ENCODE data around the gene EXOC6B.

EXOC6B gene

GRCh38 chr2:72727356-72727755 is 98.5 kb downstream of the EXOC6B start:
- peak; percentile 21 for FAIRE-seq

GRCh38 chr2:72723769-72724370 is 102.0 kb downstream of the EXOC6B start:
- FAIRE-seq = no peak

DNA sequence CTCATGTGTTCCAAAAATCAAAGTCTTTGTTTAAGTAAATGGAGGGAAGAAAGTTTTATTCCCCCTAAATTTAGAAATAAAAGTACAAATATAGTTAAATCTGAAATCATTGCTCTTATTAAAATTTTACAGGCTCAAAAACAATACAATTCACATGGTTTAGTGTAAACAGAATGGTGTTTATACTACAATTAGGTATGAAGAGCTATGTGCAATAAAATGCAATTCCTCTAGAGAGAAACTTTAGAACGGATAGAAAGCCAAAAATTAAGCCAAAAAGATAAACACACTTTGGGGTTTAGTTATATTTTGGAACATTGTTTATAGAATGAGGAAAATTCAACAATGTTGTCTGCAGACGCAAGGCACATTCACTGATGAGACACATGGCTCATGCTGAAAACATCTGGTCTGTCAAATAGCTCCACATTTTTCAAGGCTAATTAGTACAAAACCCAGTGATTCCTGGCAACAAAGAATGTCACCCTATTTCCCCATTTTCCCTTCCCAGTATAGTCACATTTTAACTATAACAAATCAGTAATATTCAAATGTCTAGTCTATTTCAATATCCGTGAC is 103.3 kb downstream of the EXOC6B start:
- no peak for FAIRE-seq

- FAIRE-seq = no peak
Measured at GRCh38 chr2:72719416-72719815, 106.4 kb downstream of the EXOC6B start.

GRCh38 chr2:72718876-72719275 is 107.0 kb downstream of the EXOC6B start:
- FAIRE-seq = no peak

GRCh38 chr2:72716601-72717000 is 109.2 kb downstream of the EXOC6B start:
- no peak for FAIRE-seq

- FAIRE-seq = no peak
Measured at GRCh38 chr2:72713857-72714256, 112.0 kb downstream of the EXOC6B start.

DNA sequence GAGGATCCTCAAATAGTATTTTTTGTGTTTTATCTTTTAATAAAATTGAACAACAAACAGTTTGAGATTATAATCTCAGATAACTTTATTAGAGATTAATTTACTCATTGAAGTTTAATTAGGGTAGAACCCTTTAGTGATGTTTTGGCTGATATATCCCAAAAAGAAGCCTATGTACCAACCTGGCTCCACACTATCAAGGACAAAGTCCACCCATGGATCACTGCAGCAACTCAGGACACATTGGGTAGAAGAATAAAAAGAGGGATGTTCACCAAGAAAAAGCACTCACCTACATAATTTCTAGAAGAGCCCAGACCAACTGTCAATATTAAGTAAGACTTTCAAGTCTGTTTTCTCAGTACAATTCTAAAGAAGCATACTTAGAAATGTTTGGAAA is 112.9 kb downstream of the EXOC6B start:
- FAIRE-seq = no peak

GRCh38 chr2:72712304-72712703 is 113.5 kb downstream of the EXOC6B start:
- no peak for FAIRE-seq

- no peak for FAIRE-seq
Measured at GRCh38 chr2:72710418-72711152, 115.2 kb downstream of the EXOC6B start.

GRCh38 chr2:72708236-72708635 is 117.6 kb downstream of the EXOC6B start:
- no peak for FAIRE-seq

DNA sequence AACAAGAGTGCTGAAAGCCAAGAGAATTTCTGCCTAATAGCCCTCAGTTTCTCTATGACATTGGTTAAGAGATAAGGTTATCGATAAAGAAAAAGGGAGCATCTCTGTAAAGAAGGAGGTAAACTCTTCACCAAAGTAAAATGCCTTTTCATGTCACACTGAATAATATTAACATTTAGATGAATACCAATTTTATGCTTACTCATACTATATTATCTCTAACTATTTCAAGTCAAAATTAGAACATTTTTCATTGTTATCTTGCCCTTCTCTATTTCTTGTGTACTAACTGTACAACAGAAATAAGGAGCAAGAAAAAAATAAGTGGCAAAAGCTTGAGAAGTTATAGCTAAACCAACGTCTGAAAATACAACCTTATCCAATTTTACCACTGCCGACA is 127.5 kb downstream of the EXOC6B start:
- FAIRE-seq = no peak

DNA sequence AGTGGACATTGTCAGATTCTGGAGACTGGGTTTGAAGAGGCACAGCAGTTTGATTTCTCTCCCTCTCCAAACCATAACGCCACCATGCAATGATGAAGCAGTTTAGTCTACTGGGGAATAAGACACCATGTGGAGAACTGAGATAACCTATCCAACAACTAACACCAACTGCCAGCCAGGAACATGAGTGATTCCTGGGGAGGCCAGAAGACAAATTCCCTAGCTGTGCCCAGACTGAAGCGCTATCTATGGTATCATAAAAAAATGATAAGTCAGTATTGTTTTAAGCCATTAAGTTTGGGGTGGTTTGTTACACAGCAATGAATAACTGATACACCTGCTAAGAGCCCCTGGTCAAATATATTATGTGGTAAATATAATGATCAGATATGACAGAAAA is 129.3 kb downstream of the EXOC6B start:
- no peak for FAIRE-seq

DNA sequence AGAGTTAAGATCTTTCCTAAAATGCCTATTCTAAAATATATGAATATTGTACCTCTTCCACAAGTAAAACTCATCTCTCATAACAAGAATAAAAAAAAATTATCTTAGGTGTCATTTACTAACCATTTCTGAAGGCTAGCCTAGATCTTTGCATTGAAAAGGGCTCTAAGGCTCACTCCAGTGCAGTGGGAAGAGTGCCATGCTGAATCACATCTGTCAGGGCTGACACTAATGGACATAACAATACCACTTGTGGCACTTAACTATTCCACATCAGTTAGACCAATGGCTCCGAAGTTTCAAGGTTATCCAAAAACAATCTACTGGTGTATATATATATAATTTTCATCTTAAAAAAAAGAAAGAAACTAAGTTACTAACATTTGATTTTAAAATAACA is 130.2 kb downstream of the EXOC6B start:
- no peak for FAIRE-seq

GRCh38 chr2:72694715-72695496 is 130.9 kb downstream of the EXOC6B start:
- FAIRE-seq = no peak

GRCh38 chr2:72689579-72690195 is 136.1 kb downstream of the EXOC6B start:
- FAIRE-seq = no peak

DNA sequence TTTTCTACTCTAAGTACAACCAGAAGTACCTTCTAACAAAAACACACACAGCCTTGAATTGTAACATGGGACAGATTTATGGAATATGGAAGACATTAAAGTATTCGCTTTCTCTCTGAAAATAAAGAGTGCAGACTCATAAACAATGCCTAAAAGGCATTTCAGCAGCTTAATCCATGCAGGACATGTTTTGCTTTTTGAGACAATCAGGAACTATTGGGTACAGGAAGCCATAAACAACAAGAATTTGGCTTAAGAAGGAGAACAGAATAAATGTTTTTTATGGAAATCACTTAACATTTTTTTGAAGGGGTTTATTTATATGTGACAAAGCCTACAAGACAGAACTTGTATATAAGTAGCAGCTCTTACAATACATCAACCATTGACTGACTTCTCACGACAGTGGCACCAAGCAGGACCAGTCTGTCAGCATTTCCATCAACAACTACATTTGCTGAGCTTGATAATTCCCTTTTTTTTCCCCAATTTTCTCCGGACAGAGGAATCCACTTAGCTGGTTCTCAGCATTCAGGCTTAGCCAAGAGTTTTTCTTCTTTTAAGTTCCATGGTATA is 140.1 kb downstream of the EXOC6B start:
- FAIRE-seq = no peak

- FAIRE-seq = no peak
Measured at GRCh38 chr2:72682061-72682460, 143.8 kb downstream of the EXOC6B start.

- FAIRE-seq = no peak
Measured at GRCh38 chr2:72681016-72681995, 144.5 kb downstream of the EXOC6B start.

DNA sequence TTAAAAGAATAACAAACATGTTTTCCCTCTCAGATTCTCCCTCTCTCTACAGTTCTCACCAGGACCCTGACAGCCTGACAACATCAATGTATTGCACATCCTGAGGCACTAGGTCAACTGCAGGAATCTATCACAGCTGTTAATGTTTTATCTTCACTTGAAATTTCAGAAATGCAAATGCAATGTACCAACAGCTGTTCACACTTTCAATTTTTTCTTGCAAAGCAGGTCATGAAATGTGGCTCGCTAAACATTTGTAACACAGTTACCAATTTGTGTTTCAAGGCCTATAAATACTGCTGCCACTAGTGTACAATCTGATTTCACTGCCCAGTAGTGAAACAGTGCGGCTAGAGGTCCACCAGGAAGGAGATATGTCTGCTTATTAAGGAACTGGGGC is 147.8 kb downstream of the EXOC6B start:
- no peak for FAIRE-seq

- FAIRE-seq = no peak
Measured at GRCh38 chr2:72676341-72677025, 149.3 kb downstream of the EXOC6B start.
